ENCODE results near the gene MFNG.

The MFNG gene

DNA sequence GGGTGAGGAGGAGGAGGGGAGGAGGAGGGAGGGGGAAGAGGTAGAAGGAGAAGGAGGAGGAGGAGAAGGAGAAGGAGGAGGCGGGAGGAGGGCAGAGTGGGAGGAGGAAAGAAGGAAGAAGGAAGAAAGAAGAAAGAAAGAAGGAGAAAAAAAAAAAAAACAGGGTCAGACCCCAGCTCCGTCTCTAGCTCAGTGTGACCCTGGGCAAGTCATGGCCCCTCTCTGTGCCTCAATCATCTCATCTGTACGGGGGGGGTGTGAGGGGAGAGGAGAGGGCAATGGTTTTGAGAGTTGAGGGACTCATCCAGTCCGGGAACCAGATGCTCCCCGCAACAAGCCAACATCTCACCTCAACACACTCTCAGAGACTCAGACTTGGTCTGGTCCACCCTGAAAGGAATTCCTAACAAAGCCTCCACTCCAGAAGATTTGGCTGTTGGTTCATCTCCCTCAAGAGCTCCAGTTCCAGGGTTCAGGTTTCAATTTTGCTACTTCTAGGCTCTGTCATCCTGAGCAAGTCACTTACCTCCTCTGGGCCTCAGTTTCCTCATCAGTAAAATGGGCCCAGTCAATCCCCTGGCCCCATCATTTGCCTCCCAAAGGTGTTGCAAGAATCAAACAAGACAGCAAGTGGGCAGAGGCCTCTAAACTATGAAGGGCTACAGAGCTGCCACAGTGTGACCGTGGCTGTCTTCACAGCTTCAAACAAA is 25.4 kb upstream of the MFNG start:
- no peak for DNase-seq

DNA sequence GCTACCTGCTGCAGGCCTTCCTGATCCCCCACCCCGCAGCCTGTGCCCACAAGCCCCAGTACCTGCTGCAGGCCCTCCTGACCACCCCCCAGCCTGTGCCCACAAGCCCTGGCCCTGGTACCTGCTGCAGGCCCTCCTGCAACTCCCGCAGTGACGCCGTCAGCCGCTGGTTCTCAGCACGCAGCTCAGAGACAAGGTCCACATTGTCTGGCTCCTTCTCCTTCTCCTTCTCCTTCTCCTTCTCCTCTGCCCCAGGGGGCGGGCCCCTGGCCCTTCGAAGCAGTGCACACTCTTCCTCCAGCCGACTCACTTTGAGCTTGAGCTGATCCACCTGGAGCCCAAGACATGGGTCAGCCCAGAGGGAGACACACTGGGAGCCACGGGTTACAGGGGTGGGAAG is 23.9 kb upstream of the MFNG start:
- DNase-seq, result no peak

DNA sequence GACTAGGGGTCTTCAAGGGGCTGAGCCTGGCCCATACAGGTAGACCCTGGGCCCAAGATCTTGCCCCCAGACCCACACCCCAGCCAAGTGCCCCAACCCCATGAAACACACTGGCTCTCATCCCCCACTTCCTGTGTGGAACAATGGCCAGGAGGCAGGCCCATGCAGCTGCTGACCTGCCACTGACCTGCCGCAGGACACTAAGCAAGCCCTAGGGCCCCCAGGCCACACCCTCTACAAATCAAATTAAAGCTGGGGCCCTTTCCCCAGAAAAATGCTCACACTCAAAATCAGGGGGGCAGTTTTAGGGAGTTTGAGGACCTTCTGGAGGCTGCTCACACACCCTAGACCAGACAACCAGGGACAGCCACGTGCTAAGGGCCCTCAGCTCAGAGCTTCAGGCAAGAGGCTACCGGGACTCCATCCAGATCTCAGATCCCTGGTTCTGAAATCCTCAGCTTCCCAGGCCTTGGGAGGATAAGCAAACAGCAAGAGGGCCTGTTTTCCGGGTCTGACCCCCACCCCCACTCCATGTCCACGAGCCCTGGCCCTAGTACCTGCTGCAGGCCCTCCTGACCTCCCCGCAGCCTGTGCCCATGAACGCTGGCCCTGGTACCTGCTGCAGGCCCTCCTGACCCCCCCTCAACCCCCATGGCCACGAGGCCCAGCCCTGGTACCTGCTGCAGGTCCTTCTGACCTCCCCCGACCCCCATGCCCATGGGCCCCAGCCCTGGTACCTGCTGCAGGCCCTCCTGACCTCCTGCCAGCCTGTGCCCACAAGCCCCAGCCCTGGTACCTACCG is 23.1 kb upstream of the MFNG start:
- no peak for DNase-seq

DNA sequence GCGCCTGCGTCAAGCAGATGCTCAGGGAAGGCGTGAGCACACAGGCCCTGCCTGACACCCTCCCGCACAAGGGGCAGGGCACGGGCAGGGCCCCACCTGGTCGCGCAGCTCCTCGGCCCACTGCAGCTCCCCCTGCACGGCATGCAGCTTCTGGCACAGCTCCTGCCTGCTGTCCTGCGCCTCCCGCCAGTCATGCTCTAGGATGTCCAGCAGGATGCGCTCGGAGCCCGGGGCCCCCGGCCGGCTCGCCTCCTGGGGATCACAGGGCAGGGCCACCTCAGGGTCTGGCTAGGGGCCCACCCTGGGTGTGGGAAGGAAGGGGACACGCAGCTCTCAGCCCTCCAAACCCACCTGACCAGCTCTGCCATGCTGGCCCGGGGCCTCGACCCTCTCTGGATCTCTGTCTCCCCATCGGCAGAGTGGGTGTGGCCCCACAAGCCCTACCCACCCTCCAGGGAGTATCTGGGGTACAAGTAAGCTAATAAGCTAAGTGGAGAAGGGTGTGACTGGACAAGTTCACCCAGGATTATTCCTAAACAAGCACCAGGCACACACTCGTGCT is 22.3 kb upstream of the MFNG start:
- no peak for DNase-seq

DNA sequence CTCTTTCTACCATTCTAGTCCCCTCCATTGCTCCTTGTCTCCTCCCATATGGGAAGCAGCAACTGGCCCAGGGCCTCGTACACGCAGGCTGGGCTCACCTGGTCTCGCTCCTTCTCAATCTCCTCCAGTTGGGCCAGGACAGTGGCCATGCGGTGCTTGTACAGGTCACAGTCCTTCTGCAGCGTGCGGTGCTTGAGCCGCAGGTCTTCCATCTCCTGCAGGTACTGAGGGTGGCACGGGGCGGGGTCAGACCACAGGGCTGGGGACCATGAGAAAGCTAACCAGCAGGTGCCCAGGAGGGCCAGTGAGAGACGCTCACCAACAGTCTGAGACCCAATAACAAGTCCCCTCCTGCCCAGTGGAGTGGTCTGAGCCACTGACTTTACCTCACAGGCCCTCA is 21.5 kb upstream of the MFNG start:
- no peak for DNase-seq

DNA sequence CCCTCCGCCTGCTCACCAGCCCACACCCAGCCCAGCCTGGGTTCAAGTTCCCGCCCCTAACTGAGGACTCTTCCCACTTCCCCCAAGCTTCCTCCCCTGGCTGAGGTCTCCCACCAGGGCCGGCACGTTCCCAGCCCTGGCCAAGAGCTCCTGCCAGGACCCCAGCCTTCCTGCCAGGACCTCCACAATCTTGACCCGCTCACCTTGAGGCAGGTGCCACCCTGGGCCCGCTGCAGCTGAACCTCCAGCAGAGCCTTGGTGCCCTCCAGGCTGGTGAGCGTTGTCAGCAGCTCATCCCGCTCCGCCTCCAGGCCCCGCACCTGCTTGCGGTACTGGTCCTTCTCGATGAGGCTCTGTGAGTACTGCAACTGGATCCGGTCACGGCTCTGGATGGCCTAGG is 19.8 kb upstream of the MFNG start:
- DNase-seq, result no peak

DNA sequence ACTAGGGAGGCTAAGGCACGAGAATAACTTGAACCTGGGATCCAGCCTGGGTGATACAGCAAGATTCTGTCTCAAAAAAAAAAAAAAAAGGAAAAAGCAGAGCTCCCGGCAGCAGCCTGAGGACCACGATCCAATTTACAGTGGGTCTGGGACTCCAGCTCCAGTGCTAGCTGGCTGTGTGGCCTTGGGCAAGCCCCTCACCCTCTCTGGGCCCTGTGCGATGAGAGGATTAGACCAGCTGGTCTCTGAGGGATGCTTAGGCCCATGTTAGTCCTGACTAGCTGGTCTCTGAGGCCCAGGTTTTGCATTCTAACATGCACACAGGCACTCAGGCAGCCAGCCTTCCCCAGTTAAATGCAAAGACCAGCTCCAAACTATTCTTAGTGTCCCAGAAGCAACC is 19.4 kb upstream of the MFNG start:
- no peak for DNase-seq

DNA sequence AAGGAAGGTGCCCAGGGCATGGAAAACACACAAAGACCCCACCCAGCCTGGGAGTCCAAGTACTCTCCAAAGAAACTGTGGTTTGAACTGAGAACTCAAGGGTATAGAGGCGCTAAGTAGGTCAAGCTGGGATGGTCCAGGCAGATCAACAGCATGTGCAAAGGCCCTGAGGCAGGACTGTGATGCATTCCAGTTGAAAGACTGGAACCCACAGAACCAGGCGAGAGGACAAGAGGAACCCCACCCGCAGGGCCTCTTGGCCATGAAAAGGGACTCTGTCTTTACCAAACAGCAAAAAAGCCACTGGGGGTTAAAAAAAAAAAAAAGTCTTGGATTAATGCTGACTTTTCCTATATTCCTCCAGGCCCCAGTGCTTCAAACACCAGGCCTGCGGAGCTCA is 18.8 kb upstream of the MFNG start:
- DNase-seq, result no peak

DNA sequence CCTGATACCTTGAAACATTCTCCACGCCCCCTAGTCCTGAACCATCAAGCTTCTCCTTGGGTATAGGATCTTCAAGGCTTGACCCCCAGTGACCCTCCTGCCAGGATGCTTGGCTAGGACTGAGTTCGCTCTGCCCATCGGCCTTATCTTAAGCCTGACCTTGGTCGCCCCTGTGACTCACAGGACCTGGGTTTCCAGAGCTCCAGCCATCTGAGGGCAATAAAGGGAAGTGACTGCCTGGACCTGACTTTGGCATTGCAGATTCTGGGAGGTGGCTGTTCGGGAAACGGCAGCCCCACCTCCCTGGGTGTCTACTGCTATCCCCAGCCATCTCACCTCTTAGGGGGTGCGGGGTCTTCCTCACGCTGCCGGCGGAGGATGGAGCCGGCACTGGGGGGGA is 17.7 kb upstream of the MFNG start:
- DNase-seq, result no peak

DNA sequence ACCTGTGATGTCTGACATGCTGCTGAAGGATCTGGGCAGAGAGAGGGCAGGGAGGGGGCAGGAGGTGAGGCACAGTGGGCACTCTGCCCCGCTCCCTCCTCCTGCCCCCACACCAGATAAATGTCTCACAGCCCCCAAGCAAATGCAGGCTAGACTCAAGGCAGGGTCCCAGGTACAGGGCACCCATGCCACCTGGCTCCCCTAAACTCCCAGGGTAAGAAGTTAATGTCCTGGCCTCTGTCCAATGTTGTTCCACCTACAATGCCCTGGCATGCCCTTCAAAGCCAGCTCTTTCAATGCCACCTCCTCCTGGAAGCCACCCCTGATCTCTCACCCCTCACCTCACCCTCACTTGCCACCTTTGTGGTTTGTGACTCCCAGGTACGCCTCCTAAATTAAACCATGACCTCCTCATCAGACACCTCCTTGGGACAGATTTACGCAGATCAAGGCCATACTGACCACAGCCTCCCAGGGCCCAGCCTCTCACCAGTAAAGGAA is 17.0 kb upstream of the MFNG start:
- no peak for DNase-seq

DNA sequence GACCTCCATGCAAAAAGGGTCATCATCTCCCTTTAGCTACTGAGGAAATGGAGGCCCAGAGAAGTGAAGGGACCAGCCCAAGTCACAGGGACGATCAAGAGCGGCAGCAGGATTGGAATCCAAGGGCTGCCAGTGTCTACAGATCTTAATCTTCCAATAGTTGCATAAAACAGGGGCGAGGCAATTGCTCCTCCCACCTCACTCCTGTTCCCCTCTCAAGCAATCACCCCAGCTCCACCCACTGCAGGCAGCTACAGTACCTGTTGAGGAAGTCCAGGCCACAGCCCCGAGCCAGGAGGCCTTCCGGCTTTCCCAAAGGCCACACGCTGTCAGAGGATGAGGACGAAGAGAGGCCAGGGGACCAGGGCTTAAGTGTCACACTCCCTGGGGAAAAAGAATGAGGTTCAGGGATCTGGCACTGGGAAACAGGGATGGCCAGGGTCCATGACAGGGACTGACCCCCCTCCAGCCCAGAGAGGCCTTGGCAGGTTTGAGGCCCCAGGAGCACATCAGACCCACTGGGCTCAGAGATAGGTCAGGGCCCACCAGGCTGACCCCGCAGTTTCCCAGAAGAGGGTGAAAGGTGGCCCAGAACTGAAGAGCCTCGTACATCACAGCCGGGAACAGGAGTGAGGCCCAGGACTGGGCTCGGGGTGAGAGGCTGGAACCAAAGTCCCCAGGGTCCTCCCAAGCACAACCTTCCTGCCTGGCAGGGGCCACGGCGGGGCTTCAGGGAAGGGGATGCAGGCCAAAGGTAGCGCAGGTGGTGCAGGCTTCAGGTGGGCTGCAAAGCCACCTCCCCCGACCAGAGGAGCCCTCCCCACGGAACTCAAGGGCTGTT is 16.4 kb upstream of the MFNG start:
- no peak for DNase-seq

DNA sequence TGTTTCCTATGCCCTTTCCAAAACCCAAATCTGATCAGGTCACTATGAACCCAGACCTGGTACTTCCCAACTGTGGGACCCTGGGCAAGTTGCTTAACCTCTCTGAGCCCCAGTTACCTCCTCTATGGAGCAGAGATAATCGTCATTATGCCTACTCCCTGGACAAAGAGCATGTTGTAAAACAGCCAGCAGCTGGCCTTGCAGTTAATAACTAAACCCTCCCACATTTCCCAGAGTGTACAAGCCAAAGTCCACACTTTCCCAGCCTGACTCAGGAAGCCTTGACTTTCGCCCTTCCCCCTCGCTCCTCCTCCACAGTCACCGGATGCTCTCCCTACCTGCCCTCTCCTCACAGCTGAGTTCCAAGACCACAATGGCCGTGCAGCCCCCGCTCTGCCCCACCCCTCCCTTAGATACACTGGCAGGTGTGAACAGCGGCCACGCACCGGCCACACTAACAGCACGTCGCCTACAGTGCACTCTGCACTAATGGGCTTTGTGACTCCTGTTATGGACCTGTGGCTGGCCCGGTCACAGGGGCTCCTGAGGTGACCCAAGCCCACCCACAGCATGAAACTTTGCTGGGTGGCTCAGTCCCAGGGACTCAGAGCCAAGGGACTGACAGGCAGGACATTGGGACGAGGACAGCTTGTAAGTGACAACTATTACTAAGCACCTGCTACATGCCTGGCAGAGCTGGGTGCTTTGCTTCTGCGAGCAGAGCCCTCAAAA is 15.6 kb upstream of the MFNG start:
- no peak for DNase-seq

DNA sequence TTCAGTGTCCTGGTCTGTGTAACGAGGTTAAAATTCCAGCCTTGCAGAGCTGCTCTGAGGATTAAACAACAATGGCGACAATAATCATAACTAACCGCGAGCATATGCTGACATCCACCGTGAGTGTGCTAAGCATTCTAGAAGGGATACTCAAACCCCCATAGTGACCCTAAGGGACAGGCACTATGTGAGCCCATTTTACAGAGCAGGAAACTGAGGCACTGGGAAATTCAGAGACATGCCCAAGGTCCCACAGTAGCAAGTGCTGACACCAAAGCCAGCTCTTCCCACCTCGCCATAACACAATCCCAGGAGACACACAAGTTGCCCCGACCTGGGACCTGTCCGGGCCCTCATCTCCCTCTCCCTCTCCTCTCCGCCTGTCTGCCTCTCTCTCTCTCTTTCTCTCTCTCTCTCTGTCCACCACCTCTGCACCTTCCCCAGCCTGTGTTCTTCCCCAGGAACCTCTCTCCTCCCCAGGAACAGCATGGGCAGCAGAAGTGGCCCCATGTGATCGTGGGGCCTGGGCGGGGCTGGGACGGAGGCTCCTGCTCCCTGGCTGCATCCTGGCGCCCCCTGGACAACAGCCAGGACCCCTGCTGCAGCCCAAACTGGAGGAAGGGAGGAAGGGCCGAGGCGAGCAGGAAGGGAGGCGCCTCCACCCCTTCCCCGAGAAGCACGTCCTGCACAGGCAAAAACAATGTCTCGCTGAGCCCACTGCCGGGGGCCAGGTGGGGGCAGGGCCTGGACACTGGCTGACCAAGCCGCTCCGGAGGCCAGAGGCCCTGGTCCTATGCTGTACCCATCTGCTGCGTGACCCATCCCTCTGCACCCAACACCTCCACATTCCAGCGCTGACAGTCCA is 14.8 kb upstream of the MFNG start:
- no peak for DNase-seq

DNA sequence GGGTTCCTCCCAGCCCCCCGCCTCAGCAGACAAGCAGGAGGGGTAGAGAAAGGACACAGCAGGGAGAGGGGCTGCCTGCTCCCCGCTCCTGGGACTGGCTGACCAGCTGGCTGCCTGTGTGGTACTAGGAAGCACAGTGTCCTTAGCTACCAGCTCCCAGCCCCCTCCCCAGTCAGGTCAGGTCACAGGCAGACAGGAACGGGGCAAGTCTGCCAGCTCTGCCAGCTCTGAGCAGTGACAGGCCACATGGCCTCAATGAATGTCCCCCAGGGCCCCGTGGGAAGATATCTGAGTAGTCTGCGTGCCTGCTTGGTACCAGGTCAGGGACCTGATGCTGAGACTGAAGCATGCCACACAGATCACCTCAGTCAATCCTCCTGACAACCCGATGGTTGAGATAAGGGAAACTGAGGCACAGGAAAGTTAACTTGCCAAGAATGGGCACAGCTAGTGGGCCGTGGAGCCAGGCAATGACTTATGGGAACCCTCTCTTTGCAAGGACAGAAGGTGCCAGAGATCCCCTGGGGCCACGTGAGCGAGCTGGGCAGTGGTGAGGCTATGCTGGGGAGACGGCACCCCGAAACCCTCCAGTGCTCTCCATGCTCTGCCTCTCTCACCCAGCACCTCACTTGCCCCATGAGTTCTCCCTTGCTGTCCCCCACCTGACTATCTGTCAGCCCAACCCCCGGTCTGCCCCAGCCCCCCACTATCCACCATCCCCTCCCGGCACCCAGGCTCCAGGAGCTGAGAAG is 13.8 kb upstream of the MFNG start:
- no peak for DNase-seq

DNA sequence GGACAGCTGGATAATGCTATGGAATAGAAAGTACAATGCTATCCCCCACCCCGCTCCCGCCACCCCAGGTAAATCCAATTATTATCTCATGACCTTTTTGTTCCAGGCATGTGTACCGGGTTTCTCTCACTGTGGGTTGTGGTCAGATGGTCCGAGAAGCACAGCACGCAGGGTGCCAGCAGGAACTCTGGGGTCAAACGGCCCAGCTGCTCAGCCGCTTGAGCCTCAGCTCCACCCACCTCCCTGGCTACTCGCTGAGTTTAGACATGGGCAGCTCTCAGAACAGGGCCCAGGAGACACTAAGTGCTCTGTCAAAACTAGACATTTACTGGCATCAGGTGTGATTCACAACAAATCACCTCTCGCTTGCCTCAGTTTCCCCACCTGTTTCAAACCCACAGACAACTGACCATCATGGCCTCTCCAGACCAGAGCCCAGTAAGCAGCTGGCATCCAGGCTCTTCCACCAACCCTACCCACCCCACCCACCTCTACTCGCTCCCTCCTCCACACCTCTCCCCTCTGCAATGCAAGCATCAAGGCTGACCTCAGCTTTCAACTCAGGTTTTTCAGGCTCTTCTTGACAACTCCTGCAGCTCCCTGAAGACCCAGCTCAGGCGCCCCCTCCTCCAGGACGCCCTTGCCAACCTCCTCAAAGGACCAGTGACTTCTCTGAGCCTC is 13.0 kb upstream of the MFNG start:
- DNase-seq, result no peak

DNA sequence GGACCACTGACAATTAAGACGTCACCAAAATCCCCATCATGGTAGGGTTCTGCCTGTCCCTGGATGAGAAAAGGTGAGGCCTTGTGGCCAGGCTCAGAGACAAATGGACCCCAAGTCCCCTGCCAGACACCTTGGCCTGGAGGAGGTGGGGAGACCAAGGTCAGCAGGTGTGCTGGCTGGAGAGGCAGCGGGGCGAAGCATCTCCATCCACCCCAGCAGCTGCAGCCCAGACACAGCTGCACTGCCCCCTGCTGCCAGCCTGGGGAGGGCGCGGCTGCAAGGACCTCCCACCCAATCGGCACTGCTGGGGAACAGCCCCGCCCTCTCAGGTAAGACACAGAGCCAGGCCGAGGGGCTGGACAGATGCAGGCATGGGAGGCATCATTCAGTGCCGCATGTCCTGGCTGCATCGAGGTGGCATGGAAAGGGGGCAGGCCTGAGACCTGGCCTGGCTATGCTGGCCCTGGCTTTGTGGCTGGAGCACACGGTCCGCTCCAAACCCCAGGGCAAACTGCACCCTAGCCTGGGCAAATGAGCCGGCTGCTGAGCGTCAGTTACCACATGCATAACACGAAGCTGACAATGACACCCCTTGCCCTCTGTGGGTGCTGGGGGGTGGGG is 12.2 kb upstream of the MFNG start:
- peak; percentile 47 to 52 for DNase-seq

DNA sequence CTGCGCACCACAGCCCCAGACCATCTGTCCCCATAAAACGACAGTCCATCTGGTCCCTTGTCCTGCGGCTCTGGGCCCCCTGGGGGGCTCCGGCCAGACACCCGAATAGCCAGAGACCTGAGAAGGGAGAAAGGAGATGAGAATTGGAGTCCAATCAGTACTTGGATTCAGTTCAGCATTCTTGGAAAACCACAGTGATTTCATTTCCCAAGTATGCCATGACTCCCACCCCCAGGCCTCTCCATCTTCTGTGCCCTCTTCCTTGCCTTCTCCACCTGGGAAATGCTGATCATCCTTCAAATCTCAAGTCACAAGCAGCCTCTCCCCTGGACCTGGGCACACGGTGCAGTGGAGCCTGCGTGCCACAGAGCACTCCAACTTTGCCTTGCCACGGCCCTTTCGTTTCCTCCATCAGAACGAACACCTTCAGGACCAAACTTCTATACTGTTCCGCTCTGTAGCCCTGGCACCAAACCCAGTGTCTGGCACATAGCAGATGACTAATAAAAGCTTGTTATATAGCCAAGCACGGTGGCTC is 10.9 kb upstream of the MFNG start:
- DNase-seq, result no peak

DNA sequence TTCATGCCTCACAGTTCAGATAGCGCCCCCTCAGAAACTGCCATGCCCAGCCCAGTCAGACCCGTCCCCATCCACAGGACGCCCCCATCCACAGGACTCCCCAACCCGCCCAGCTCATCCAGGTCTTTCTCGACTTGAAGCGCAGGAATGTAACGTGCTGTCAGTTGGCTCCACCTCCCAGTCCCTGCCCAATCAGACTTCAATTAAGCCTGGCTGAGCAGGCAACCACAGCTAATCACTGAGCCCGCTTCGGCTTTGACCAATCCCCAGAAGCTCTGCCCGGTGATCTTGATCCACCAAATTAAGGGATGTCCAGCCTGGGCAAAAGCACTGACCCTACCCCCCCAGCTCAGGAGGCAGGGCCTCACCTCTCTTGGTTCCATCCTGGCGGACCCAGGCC is 10.5 kb upstream of the MFNG start:
- DNase-seq, result no peak

DNA sequence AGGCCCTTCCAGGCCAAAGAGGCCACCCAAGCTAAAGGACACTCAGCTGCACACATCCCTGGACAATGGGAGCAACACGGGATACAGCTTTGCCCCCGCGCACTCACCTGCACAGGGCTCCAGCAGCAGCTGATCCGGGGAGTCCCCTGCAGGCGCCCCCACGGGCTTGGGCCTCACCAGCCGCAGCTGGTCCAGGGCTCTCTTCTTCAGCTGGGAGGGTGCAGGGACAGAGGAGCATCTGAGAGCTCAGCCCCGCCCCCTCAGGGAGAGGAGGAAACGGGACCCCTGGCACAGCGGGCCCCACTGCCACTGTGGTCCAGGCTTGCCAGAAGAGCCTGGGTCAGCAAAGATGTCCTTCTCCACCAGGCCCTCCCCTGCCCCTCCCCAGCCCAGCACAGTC is 7.8 kb upstream of the MFNG start:
- DNase-seq, result no peak

Measured in NCI-H187 (cell line).